ENCODE data around the gene IL24.

Gene IL24

GRCh38 chr1:206880314-206880713 is 16.9 kb upstream of the IL24 start:
- no peaks in the 10 kb centered on the region for H3K4me1 ChIP-seq (ENCODE audit: control insufficient read depth, insufficient read depth, low read length)
- no peaks in the 10 kb centered on the region for H3K27me3 ChIP-seq (ENCODE audit: control insufficient read depth, insufficient read depth, low read length)
- H3K4me3 ChIP-seq (ENCODE audit: low read depth, low read length), result no peak overlapping the region
- H3K9me3 ChIP-seq (ENCODE audit: control insufficient read depth, insufficient read depth, low read length), result peaks cover 13% of the 10 kb centered on the region; the same call in 1 of the 2 replicates
- H3K36me3 ChIP-seq (ENCODE audit: control insufficient read depth, insufficient read depth, low read length), result no peaks in the 10 kb centered on the region
- H3K27ac ChIP-seq (ENCODE audit: low read depth, low read length), result no peak overlapping the region
- no peak overlapping the region for H3K9ac ChIP-seq (ENCODE audit: low read depth, low read length)

GRCh38 chr1:206882555-206882954 is 14.7 kb upstream of the IL24 start:
- Histone ChIP-seq H3K27me3 (ENCODE audit: control insufficient read depth, insufficient read depth, low read length) (no peaks in the 10 kb centered on the region), H3K36me3 (ENCODE audit: control insufficient read depth, insufficient read depth, low read length) (no peaks in the 10 kb centered on the region), H3K4me3 (ENCODE audit: low read depth, low read length) (no peak overlapping the region), H3K9me3 (ENCODE audit: control insufficient read depth, insufficient read depth, low read length) (peaks cover 10% of the 10 kb centered on the region; the same call in 1 of the 2 replicates), H3K9ac (ENCODE audit: low read depth, low read length) (no peak overlapping the region), H3K4me1 (ENCODE audit: control insufficient read depth, insufficient read depth, low read length) (no peaks in the 10 kb centered on the region), H3K27ac (ENCODE audit: low read depth, low read length) (no peak overlapping the region)

GRCh38 chr1:206883160-206883559 is 14.1 kb upstream of the IL24 start:
- H3K27me3 ChIP-seq (ENCODE audit: control insufficient read depth, insufficient read depth, low read length), result no peaks in the 10 kb centered on the region
- H3K36me3 ChIP-seq (ENCODE audit: control insufficient read depth, insufficient read depth, low read length), result no peaks in the 10 kb centered on the region
- no peak overlapping the region for H3K9ac ChIP-seq (ENCODE audit: low read depth, low read length)
- no peak overlapping the region for H3K27ac ChIP-seq (ENCODE audit: low read depth, low read length)
- H3K4me1 ChIP-seq (ENCODE audit: control insufficient read depth, insufficient read depth, low read length), result no peaks in the 10 kb centered on the region
- no peak overlapping the region for H3K4me3 ChIP-seq (ENCODE audit: low read depth, low read length)
- H3K9me3 ChIP-seq (ENCODE audit: control insufficient read depth, insufficient read depth, low read length), result 0 out of 2 replicates have a peak, but pooled peaks cover 5% of the 10 kb centered on the region

- Histone ChIP-seq H3K36me3 (ENCODE audit: control insufficient read depth, insufficient read depth, low read length) (no peaks in the 10 kb centered on the region), H3K9me3 (ENCODE audit: control insufficient read depth, insufficient read depth, low read length) (no peaks in the 10 kb centered on the region), H3K27me3 (ENCODE audit: control insufficient read depth, insufficient read depth, low read length) (no peaks in the 10 kb centered on the region), H3K27ac (ENCODE audit: low read depth, low read length) (no peak overlapping the region), H3K4me1 (ENCODE audit: control insufficient read depth, insufficient read depth, low read length) (no peaks in the 10 kb centered on the region), H3K4me3 (ENCODE audit: low read depth, low read length) (no peak overlapping the region), H3K9ac (ENCODE audit: low read depth, low read length) (no peak overlapping the region)
Observed at GRCh38 chr1:206883876-206884275, 13.4 kb upstream of the IL24 start.

GRCh38 chr1:206885341-206886060 is 11.7 kb upstream of the IL24 start:
- Histone ChIP-seq H3K27me3 (ENCODE audit: control insufficient read depth, insufficient read depth, low read length) (no peaks in the 10 kb centered on the region), H3K4me3 (ENCODE audit: low read depth, low read length) (no peak overlapping the region), H3K36me3 (ENCODE audit: control insufficient read depth, insufficient read depth, low read length) (no peaks in the 10 kb centered on the region), H3K9ac (ENCODE audit: low read depth, low read length) (no peak overlapping the region), H3K9me3 (ENCODE audit: control insufficient read depth, insufficient read depth, low read length) (no peaks in the 10 kb centered on the region), H3K27ac (ENCODE audit: low read depth, low read length) (no peak overlapping the region), H3K4me1 (ENCODE audit: control insufficient read depth, insufficient read depth, low read length) (peaks cover 6% of the 10 kb centered on the region)

- H3K27ac ChIP-seq (ENCODE audit: low read depth, low read length), result no peak overlapping the region
- H3K4me3 ChIP-seq (ENCODE audit: low read depth, low read length), result no peak overlapping the region
- no peaks in the 10 kb centered on the region for H3K27me3 ChIP-seq (ENCODE audit: control insufficient read depth, insufficient read depth, low read length)
Observed at GRCh38 chr1:206886831-206887230, 10.4 kb upstream of the IL24 start.

GRCh38 chr1:206887701-206888100 is 9.5 kb upstream of the IL24 start:
- no peak overlapping the region for H3K27ac ChIP-seq (ENCODE audit: low read depth, low read length)
- no peak overlapping the region for H3K9ac ChIP-seq (ENCODE audit: low read depth, low read length)
- no peaks in the 10 kb centered on the region for H3K36me3 ChIP-seq (ENCODE audit: control insufficient read depth, insufficient read depth, low read length)
- no peak overlapping the region for H3K4me3 ChIP-seq (ENCODE audit: low read depth, low read length)
- no peaks in the 10 kb centered on the region for H3K9me3 ChIP-seq (ENCODE audit: control insufficient read depth, insufficient read depth, low read length)
- H3K27me3 ChIP-seq (ENCODE audit: control insufficient read depth, insufficient read depth, low read length), result no peaks in the 10 kb centered on the region
- H3K4me1 ChIP-seq (ENCODE audit: control insufficient read depth, insufficient read depth, low read length), result peaks cover 9% of the 10 kb centered on the region

More at GRCh38 chr1:206886831-206887230, 10.4 kb upstream of the IL24 start:
- no peaks in the 10 kb centered on the region for H3K36me3 ChIP-seq (ENCODE audit: control insufficient read depth, insufficient read depth, low read length)
- H3K9ac ChIP-seq (ENCODE audit: low read depth, low read length), result no peak overlapping the region
- H3K4me1 ChIP-seq (ENCODE audit: control insufficient read depth, insufficient read depth, low read length), result peaks cover 9% of the 10 kb centered on the region
- H3K9me3 ChIP-seq (ENCODE audit: control insufficient read depth, insufficient read depth, low read length), result no peaks in the 10 kb centered on the region

GRCh38 chr1:206890125-206891060 is 6.8 kb upstream of the IL24 start:
- Histone ChIP-seq H3K4me3 (ENCODE audit: low read depth, low read length) (no peak overlapping the region), H3K4me1 (ENCODE audit: control insufficient read depth, insufficient read depth, low read length) (peaks cover 9% of the 10 kb centered on the region), H3K27me3 (ENCODE audit: control insufficient read depth, insufficient read depth, low read length) (no peaks in the 10 kb centered on the region), H3K9ac (ENCODE audit: low read depth, low read length) (no peak overlapping the region), H3K36me3 (ENCODE audit: control insufficient read depth, insufficient read depth, low read length) (no peaks in the 10 kb centered on the region), H3K27ac (ENCODE audit: low read depth, low read length) (no peak overlapping the region), H3K9me3 (ENCODE audit: control insufficient read depth, insufficient read depth, low read length) (no peaks in the 10 kb centered on the region)

GRCh38 chr1:206891412-206891811 is 5.8 kb upstream of the IL24 start:
- H3K4me3 ChIP-seq (ENCODE audit: low read depth, low read length), result no peak overlapping the region
- H3K27ac ChIP-seq (ENCODE audit: low read depth, low read length), result no peak overlapping the region
- peaks cover 9% of the 10 kb centered on the region for H3K4me1 ChIP-seq (ENCODE audit: control insufficient read depth, insufficient read depth, low read length)

GRCh38 chr1:206892351-206892984 is 4.8 kb upstream of the IL24 start:
- Histone ChIP-seq H3K36me3 (ENCODE audit: control insufficient read depth, insufficient read depth, low read length) (no peaks in the 10 kb centered on the region), H3K27ac (ENCODE audit: low read depth, low read length) (no peak overlapping the region), H3K4me3 (ENCODE audit: low read depth, low read length) (no peak overlapping the region), H3K9me3 (ENCODE audit: control insufficient read depth, insufficient read depth, low read length) (no peaks in the 10 kb centered on the region), H3K9ac (ENCODE audit: low read depth, low read length) (no peak overlapping the region), H3K4me1 (ENCODE audit: control insufficient read depth, insufficient read depth, low read length) (peaks cover 9% of the 10 kb centered on the region), H3K27me3 (ENCODE audit: control insufficient read depth, insufficient read depth, low read length) (no peaks in the 10 kb centered on the region)

More at GRCh38 chr1:206891412-206891811, 5.8 kb upstream of the IL24 start:
- Histone ChIP-seq H3K9ac (ENCODE audit: low read depth, low read length) (no peak overlapping the region), H3K36me3 (ENCODE audit: control insufficient read depth, insufficient read depth, low read length) (no peaks in the 10 kb centered on the region), H3K27me3 (ENCODE audit: control insufficient read depth, insufficient read depth, low read length) (no peaks in the 10 kb centered on the region), H3K9me3 (ENCODE audit: control insufficient read depth, insufficient read depth, low read length) (no peaks in the 10 kb centered on the region)

Data from HUES48 (cell line).